HEK293 (cell line): ENCODE results near the gene S1PR2.

Experiments
- BCL11A ChIP-seq: fragments of 450-650 bp; formaldehyde crosslinking; IDR thresholded peaks from 2 replicates; pipeline ENCODE4 v1.5.1; 2016; ENCODE audit warnings: low read depth, missing biosample characterization, missing genetic modification characterization
- BCL6B ChIP-seq: fragments of 450-650 bp; formaldehyde crosslinking; IDR thresholded peaks from 2 replicates; pipeline ENCODE4 v1.5.1; 2017; ENCODE audit warnings: missing biosample characterization, missing genetic modification characterization
- GLI2 ChIP-seq: fragments of 450-650 bp; formaldehyde crosslinking; IDR thresholded peaks from 2 replicates; pipeline ENCODE4; 2017; ENCODE audit warnings: missing biosample characterization, missing genetic modification characterization, low read depth, borderline replicate concordance
- KLF1 ChIP-seq: fragments of 450-650 bp; formaldehyde crosslinking; IDR thresholded peaks from 2 replicates; pipeline ENCODE4 v1.5.1; 2016; ENCODE audit warnings: missing biosample characterization, missing genetic modification characterization
- KLF17 ChIP-seq: fragments of 450-650 bp; formaldehyde crosslinking; IDR thresholded peaks from 2 replicates; pipeline ENCODE4 v1.5.1; 2016; ENCODE audit warnings: missing biosample characterization, missing genetic modification characterization
- OSR2 ChIP-seq: fragments of 450-650 bp; formaldehyde crosslinking; IDR thresholded peaks from 2 replicates; pipeline ENCODE4 v1.5.1; 2016; ENCODE audit warnings: missing biosample characterization, missing genetic modification characterization
- RBAK ChIP-seq: fragments of 450-650 bp; formaldehyde crosslinking; IDR thresholded peaks from 2 replicates; pipeline ENCODE4 v1.5.1; 2016; ENCODE audit warnings: missing biosample characterization, missing genetic modification characterization
- ZBTB11 ChIP-seq: fragments of 450-650 bp; formaldehyde crosslinking; conservative IDR thresholded peaks from 2 replicates; pipeline ENCODE4 v1.5.1; 2016; ENCODE audit warnings: low read depth, missing biosample characterization, missing genetic modification characterization
- ZBTB21 ChIP-seq: fragments of 450-650 bp; formaldehyde crosslinking; IDR thresholded peaks from 2 replicates; pipeline ENCODE4 v1.5.1; 2017; ENCODE audit warnings: missing biosample characterization, missing genetic modification characterization
- ZFP37 ChIP-seq: fragments of 450-650 bp; formaldehyde crosslinking; IDR thresholded peaks from 2 replicates; pipeline ENCODE4 v1.5.1; 2016; ENCODE audit warnings: missing biosample characterization, missing genetic modification characterization
- ZFP69B ChIP-seq: fragments of 450-650 bp; formaldehyde crosslinking; IDR thresholded peaks from 2 replicates; pipeline ENCODE4 v1.5.1; 2016; ENCODE audit warnings: missing biosample characterization, missing genetic modification characterization
- ZNF132 ChIP-seq: fragments of 450-650 bp; formaldehyde crosslinking; IDR thresholded peaks from 2 replicates; pipeline ENCODE4 v1.5.1; 2017; ENCODE audit warnings: missing biosample characterization, missing genetic modification characterization, borderline replicate concordance
- ZNF155 ChIP-seq: fragments of 450-650 bp; formaldehyde crosslinking; IDR thresholded peaks from 2 replicates; pipeline ENCODE4 v1.5.1; 2016; ENCODE audit warnings: missing biosample characterization, missing genetic modification characterization
- ZNF175 ChIP-seq: fragments of 450-650 bp; formaldehyde crosslinking; IDR thresholded peaks from 2 replicates; pipeline ENCODE4 v1.5.1; 2016; ENCODE audit warnings: missing biosample characterization, missing genetic modification characterization
- ZNF248 ChIP-seq: fragments of 450-650 bp; formaldehyde crosslinking; IDR thresholded peaks from 2 replicates; pipeline ENCODE4 v1.5.1; 2017; ENCODE audit warnings: missing biosample characterization, missing genetic modification characterization
- ZNF280D ChIP-seq: fragments of 450-650 bp; formaldehyde crosslinking; IDR thresholded peaks from 2 replicates; pipeline ENCODE4 v1.5.1; 2016; ENCODE audit warnings: missing biosample characterization, missing genetic modification characterization
- ZNF311 ChIP-seq: fragments of 450-650 bp; formaldehyde crosslinking; IDR thresholded peaks from 2 replicates; pipeline ENCODE4 v1.5.1; 2017; ENCODE audit warnings: missing biosample characterization, missing genetic modification characterization, borderline replicate concordance
- ZNF341 ChIP-seq: fragments of 450-650 bp; formaldehyde crosslinking; IDR thresholded peaks from 2 replicates; pipeline ENCODE4; 2016; ENCODE audit warnings: low read depth, missing biosample characterization, missing genetic modification characterization
- ZNF354C ChIP-seq: fragments of 450-650 bp; formaldehyde crosslinking; IDR thresholded peaks from 2 replicates; pipeline ENCODE4 v1.5.1; 2016; ENCODE audit warnings: missing biosample characterization, missing genetic modification characterization, low read depth, borderline replicate concordance
- ZNF426 ChIP-seq: fragments of 450-650 bp; formaldehyde crosslinking; IDR thresholded peaks from 2 replicates; pipeline ENCODE4 v1.5.1; 2017; ENCODE audit warnings: missing biosample characterization, missing genetic modification characterization, mild to moderate bottlenecking, inconsistent platforms, moderate library complexity
- ZNF473 ChIP-seq: fragments of 450-650 bp; formaldehyde crosslinking; IDR thresholded peaks from 2 replicates; pipeline ENCODE4 v1.5.1; 2017; ENCODE audit warnings: missing biosample characterization, missing genetic modification characterization
- ZNF48 ChIP-seq: fragments of 450-650 bp; formaldehyde crosslinking; IDR thresholded peaks from 2 replicates; pipeline ENCODE4 v1.5.1; 2016; ENCODE audit warnings: missing biosample characterization, missing genetic modification characterization
- ZNF654 ChIP-seq: fragments of 450-650 bp; formaldehyde crosslinking; IDR thresholded peaks from 2 replicates; pipeline ENCODE4 v1.5.1; 2016; ENCODE audit warnings: low read depth, missing biosample characterization, missing genetic modification characterization
- ZNF660 ChIP-seq: fragments of 450-650 bp; IDR thresholded peaks from 2 replicates; pipeline ENCODE4 v1.5.1; 2018; ENCODE audit warnings: missing biosample characterization, mild to moderate bottlenecking, missing genetic modification characterization
- ZSCAN18 ChIP-seq: fragments of 450-650 bp; formaldehyde crosslinking; IDR thresholded peaks from 2 replicates; pipeline ENCODE4 v1.5.1; 2016; ENCODE audit warnings: missing biosample characterization, missing genetic modification characterization
- TF ChIP-seq, protein P1 (sequence below): fragments of 450-650 bp; formaldehyde crosslinking; IDR thresholded peaks from 2 replicates; pipeline ENCODE4 v1.5.1; 2016; ENCODE audit warnings: missing biosample characterization, missing genetic modification characterization

The S1PR2 gene

DNA sequence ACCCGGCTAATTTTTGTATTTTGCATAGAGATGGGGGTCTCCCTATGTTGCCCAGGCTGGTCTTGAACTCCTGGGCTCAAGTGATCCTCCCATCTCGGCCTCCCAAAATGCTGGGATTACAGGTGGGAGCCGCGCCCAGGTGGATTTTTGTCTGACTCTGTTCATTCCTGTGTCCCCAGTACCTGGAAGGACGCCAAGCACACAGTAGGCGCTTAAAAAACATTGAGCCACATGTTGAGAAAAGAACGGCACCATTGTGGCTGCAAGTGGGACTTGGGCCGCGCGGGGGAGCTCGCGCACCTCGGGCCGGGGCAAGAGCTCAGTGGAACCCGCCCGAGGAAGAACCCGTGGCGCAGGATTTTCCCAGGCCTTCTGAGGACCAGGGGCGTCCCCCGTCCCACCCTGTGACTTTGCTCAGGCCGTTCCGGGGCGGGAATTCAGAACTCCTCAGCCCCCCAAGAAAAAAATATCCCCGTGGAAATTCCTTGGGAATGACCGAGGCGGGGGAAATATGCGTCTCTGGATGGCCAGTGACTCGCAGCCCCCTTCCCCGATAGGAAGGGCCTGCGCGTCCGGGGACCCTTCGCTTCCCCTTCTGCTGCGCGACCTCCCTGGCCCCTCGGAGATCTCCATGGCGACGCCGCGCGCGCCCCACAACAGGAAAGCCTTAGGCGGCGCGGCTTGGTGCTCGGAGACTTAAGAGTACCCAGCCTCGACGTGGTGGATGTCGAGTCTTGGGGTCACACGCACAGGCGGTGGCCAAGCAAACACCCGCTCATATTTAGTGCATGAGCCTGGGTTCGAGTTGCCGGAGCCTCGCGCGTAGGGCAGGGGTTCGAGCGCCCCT is 38.4 kb upstream of the S1PR2 start (continued):
- no peak for TF ChIP-seq ZNF426 (tag by site-specific recombination)
- TF ChIP-seq BCL11A (tag by site-specific recombination), result no peak
- TF ChIP-seq GLI2 (tag by site-specific recombination), result no peak
- TF ChIP-seq, protein P1, sequence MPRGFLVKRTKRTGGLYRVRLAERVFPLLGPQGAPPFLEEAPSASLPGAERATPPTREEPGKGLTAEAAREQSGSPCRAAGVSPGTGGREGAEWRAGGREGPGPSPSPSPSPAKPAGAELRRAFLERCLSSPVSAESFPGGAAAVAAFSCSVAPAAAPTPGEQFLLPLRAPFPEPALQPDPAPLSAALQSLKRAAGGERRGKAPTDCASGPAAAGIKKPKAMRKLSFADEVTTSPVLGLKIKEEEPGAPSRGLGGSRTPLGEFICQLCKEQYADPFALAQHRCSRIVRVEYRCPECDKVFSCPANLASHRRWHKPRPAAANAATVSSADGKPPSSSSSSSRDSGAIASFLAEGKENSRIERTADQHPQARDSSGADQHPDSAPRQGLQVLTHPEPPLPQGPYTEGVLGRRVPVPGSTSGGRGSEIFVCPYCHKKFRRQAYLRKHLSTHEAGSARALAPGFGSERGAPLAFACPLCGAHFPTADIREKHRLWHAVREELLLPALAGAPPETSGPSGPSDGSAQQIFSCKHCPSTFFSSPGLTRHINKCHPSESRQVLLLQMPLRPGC (tag by site-specific recombination), result no peak
- TF ChIP-seq ZNF155 (tag by site-specific recombination), result no peak
- no peak for TF ChIP-seq ZFP69B (tag by site-specific recombination)
- TF ChIP-seq ZNF48, result no peak
- peak; percentile 91 for TF ChIP-seq ZNF654 (tag by site-specific recombination)
- TF ChIP-seq ZNF311 (tag by site-specific recombination), result no peak
- 0 out of 2 replicates have a peak, but pooled peaks have one; percentile 39 for TF ChIP-seq ZBTB11 (tag by site-specific recombination)
- no peak for TF ChIP-seq BCL6B (tag by site-specific recombination)
- no peak for TF ChIP-seq ZBTB21 (tag by site-specific recombination)
- peak; percentile 84 for TF ChIP-seq ZNF660 (tag by site-specific recombination)
- TF ChIP-seq ZNF132 (tag by site-specific recombination), result no peak
- TF ChIP-seq KLF17 (tag by site-specific recombination), result peak; percentile 78; the same call in 1 of the 2 replicates
- no peak for TF ChIP-seq ZFP37 (tag by site-specific recombination)
- no peak for TF ChIP-seq ZNF354C (tag by site-specific recombination)
- no peak for TF ChIP-seq ZNF280D
- no peak for TF ChIP-seq ZNF175 (tag by site-specific recombination)
- TF ChIP-seq ZNF341 (tag by site-specific recombination), result no peak; the same call in 1 of the 2 replicates
- no peak for TF ChIP-seq OSR2 (tag by site-specific recombination)
- TF ChIP-seq KLF1, result peak; percentile 55; the same call in 1 of the 2 replicates
- no peak for TF ChIP-seq ZNF248 (tag by site-specific recombination)
- TF ChIP-seq RBAK (tag by site-specific recombination), result no peak
- no peak for TF ChIP-seq ZNF473
- TF ChIP-seq ZSCAN18 (tag by site-specific recombination), result no peak
